ENCODE results near the gene TMEM81.

TMEM81 gene

DNA sequence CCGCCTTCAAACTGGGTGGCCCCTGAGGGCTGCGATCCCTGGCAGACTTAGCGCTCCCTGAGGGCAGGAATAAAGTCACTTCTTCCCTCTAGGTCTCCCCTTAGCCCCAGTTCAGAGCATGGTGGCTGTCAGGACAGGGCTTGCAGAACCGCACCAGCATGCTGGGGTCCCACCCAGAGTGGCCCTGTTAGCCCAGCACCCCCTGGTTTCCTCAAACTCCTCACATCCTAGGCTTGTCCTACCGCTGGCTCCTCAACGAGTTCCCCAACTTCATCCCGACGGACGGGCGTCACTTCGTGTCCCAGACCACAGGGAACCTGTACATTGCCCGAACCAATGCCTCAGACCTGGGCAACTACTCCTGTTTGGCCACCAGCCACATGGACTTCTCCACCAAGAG, 25.4 kb downstream of the TMEM81 start:
- Mint-ChIP-seq H3K9me3 (no peaks in the 10 kb centered on the region), H3K4me1 (ENCODE audit: low read depth) (no peaks in the 10 kb centered on the region), H3K27me3 (peaks cover 4% of the 10 kb centered on the region), H3K36me3 (ENCODE audit: low read depth) (no peaks in the 10 kb centered on the region), H3K4me3 (no peak overlapping the region), H3K27ac (no peak overlapping the region)
- no peak for DNase-seq

DNA sequence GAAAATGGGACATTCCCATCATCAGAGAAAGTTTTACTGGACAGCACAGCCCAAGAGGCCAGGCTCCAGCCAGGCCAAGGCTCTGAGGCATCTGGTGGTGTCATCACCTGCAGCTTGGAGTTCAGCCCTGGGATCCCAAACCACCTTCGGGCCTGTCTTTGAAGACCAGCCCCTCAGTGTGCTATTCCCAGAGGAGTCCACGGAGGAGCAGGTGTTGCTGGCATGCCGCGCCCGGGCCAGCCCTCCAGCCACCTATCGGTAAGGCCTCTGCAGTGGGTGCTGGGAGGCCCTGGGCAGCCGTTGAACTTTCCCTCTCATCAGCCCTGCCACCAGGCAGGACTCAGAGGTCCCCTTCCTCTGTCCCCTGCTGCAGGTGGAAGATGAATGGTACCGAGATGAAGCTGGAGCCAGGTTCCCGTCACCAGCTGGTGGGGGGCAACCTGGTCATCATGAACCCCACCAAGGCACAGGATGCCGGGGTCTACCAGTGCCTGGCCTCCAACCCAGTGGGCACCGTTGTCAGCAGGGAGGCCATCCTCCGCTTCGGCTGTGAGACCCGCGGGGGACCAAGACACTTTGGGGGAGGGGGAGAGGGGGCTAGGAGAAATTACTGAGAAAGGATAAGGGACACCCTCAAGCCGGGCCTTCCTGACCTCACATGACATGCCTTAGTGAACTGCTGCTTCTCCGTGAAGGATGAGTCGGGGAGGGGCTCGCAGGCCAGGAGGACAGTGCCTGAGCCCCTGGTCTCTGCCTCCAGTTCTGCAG, 26.3 kb downstream of the TMEM81 start:
- no peaks in the 10 kb centered on the region for H3K36me3 Mint-ChIP-seq (ENCODE audit: low read depth)
- H3K27me3 Mint-ChIP-seq = peaks cover 4% of the 10 kb centered on the region
- no peaks in the 10 kb centered on the region for H3K4me1 Mint-ChIP-seq (ENCODE audit: low read depth)
- H3K9me3 Mint-ChIP-seq = no peaks in the 10 kb centered on the region
- no peak for DNase-seq
- no peak overlapping the region for H3K27ac Mint-ChIP-seq
- no peak overlapping the region for H3K4me3 Mint-ChIP-seq

- Mint-ChIP-seq H3K27me3 (peaks cover 4% of the 10 kb centered on the region), H3K9me3 (no peaks in the 10 kb centered on the region), H3K36me3 (ENCODE audit: low read depth) (no peaks in the 10 kb centered on the region), H3K27ac (no peak overlapping the region), H3K4me3 (no peak overlapping the region), H3K4me1 (ENCODE audit: low read depth) (no peaks in the 10 kb centered on the region)
- no peak for DNase-seq
Observed at GRCh38 chr1:205056956-205057568, 27.2 kb downstream of the TMEM81 start.

GRCh38 chr1:205056188-205056611, 28.1 kb downstream of the TMEM81 start:
- no peaks in the 10 kb centered on the region for H3K36me3 Mint-ChIP-seq (ENCODE audit: low read depth)
- no peak overlapping the region for H3K27ac Mint-ChIP-seq
- peaks cover 4% of the 10 kb centered on the region for H3K27me3 Mint-ChIP-seq
- no peak for DNase-seq
- H3K4me1 Mint-ChIP-seq (ENCODE audit: low read depth) = no peaks in the 10 kb centered on the region
- H3K4me3 Mint-ChIP-seq = no peak overlapping the region
- no peaks in the 10 kb centered on the region for H3K9me3 Mint-ChIP-seq

DNA sequence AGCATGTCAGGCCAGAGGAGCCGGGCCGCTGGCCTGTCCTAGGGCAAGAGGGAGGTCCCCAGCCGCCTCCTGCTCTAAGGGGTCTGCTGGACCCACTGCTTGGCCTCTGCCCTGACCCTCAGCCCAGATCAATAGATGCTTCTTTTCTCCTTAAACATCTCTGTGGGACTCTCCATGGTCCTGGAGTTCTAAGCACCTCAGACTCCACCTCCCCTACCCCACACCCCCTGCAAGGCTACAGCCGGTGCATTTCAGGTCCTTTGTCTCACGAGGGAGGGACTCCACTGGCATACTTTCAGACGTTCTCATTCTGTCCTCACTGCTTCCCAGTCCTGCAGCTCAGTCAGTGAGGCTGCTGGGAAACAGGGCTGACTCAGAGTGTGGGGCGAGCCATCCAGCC, 30.2 kb downstream of the TMEM81 start:
- H3K9me3 Mint-ChIP-seq = no peaks in the 10 kb centered on the region
- H3K27ac Mint-ChIP-seq = no peak overlapping the region
- no peak for DNase-seq
- peaks cover 4% of the 10 kb centered on the region for H3K27me3 Mint-ChIP-seq
- no peaks in the 10 kb centered on the region for H3K4me1 Mint-ChIP-seq (ENCODE audit: low read depth)
- H3K4me3 Mint-ChIP-seq = no peak overlapping the region
- no peaks in the 10 kb centered on the region for H3K36me3 Mint-ChIP-seq (ENCODE audit: low read depth)

- no peak for DNase-seq
- H3K4me3 Mint-ChIP-seq = no peak overlapping the region
- H3K4me1 Mint-ChIP-seq (ENCODE audit: low read depth) = no peaks in the 10 kb centered on the region
- no peaks in the 10 kb centered on the region for H3K36me3 Mint-ChIP-seq (ENCODE audit: low read depth)
- H3K9me3 Mint-ChIP-seq = no peaks in the 10 kb centered on the region
- peaks cover 4% of the 10 kb centered on the region for H3K27me3 Mint-ChIP-seq
- H3K27ac Mint-ChIP-seq = no peak overlapping the region
Observed at GRCh38 chr1:205053296-205053695, 31.0 kb downstream of the TMEM81 start.

DNA sequence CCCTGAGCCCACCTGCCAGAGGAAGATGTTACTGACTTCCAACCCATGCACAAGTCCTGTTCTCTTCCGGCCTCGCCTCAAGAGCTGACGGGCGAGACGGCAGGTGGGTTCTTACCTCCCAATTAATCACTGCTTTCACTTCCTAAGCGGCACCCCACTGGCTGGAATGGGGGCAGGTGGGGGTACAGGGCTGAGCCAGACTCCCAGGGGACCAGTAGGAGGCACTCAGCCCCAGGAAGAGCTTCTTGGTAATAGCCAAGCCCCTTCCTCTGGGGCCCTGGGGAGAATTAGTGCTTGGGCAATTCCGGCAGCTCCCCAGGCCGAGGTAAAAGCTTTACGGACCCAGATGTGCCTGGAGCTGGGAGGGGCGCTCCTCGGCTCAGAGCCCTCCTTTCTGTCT, 31.6 kb downstream of the TMEM81 start:
- no peaks in the 10 kb centered on the region for H3K4me1 Mint-ChIP-seq (ENCODE audit: low read depth)
- no peaks in the 10 kb centered on the region for H3K36me3 Mint-ChIP-seq (ENCODE audit: low read depth)
- H3K27ac Mint-ChIP-seq = no peak overlapping the region
- peaks cover 4% of the 10 kb centered on the region for H3K27me3 Mint-ChIP-seq
- no peaks in the 10 kb centered on the region for H3K9me3 Mint-ChIP-seq
- DNase-seq = no peak
- H3K4me3 Mint-ChIP-seq = no peak overlapping the region

DNA sequence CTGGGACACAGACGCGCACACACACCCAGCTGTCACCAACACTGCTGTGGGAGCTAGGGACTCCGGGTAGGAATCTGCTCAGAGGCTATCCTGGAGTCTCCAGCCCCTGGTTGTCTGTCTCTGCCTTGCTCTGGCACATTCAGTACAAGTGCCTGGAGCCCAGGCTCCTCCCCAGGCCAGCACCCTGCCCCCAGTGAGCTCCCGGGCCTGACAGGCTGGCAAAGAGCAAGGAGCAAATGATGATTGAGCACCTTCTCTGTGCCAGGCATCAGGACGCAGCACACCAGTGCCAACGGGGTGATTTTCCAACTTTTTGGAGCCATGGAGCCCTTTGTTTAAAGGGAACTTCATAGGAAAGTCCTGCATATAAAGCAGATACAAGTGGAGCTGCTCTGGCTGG, 34.8 kb downstream of the TMEM81 start:
- H3K27me3 Mint-ChIP-seq = peaks cover 30% of the 10 kb centered on the region
- no peak overlapping the region for H3K27ac Mint-ChIP-seq
- no peak for DNase-seq
- H3K4me1 Mint-ChIP-seq (ENCODE audit: low read depth) = no peaks in the 10 kb centered on the region
- H3K4me3 Mint-ChIP-seq = no peak overlapping the region
- H3K36me3 Mint-ChIP-seq (ENCODE audit: low read depth) = no peaks in the 10 kb centered on the region
- no peaks in the 10 kb centered on the region for H3K9me3 Mint-ChIP-seq

DNA sequence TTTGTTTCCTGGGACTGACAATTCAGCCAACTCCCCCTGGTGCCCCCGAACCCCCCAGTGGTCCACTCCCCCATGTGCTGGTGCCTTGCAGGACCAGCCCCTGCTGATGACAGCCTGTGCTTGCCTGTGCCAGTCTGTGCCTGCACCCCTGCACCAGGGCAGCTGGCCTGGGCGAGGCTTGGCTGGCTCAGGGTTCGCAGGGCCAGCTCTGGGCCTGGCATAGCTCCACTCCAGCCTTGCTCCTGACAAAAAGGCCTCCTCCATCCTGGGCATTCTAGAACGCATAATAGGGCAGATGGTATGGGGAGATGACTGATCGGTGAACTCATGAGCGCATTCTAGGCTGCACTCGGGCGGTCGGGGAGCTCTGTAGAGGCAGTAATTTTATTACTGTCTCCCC, 35.9 kb downstream of the TMEM81 start:
- Mint-ChIP-seq H3K36me3 (ENCODE audit: low read depth) (no peaks in the 10 kb centered on the region), H3K4me1 (ENCODE audit: low read depth) (no peaks in the 10 kb centered on the region), H3K27me3 (peaks cover 36% of the 10 kb centered on the region), H3K4me3 (no peak overlapping the region), H3K27ac (no peak overlapping the region), H3K9me3 (no peaks in the 10 kb centered on the region)
- DNase-seq = no peak

DNA sequence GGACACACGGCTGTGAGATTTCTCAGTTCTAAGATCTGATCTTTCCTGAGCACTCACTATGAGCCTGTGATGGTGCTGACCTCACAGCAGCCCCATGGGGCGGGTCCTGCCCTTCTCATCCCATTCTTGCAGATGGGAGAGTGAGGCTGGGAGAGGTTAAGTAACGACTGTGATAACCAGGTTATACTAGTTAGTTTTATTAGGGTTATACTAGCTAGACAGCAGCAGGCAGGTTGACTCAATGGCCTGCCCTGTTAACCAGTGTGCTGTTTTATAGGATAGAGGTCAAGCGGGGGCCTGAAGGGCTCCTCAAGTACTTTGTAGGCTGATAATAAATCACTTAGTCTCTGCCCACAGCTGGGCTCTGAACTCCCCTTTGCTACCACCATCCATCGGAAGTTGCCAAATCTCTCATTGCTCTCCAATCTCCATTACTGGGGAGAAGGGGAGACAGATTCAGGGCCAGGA, 36.5 kb downstream of the TMEM81 start:
- Mint-ChIP-seq H3K27me3 (peaks cover 38% of the 10 kb centered on the region), H3K4me3 (no peak overlapping the region), H3K27ac (no peak overlapping the region), H3K36me3 (ENCODE audit: low read depth) (no peaks in the 10 kb centered on the region), H3K9me3 (no peaks in the 10 kb centered on the region), H3K4me1 (ENCODE audit: low read depth) (no peaks in the 10 kb centered on the region)
- DNase-seq = no peak

DNA sequence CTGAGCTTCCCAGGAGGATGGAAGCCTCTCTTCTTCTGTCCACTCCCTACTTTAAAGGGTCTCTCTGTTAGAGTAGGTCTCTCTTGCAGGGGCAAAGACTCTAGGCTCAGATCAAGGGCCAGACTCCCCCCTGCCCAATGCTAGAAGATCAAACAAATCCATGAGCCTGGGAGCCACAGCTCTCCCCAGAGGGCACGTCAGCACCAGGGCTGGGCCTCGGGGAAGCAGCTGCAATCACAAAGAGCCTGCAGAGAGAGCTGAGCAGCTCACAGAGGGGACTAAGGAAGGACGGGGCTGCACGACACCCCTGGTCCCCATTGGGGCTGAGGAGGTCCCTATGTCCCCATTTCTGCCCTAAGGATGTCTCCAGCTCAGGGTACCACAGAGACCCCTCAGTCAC, 37.4 kb downstream of the TMEM81 start:
- no peak for DNase-seq
- Mint-ChIP-seq H3K27ac (no peak overlapping the region), H3K9me3 (no peaks in the 10 kb centered on the region), H3K4me3 (no peak overlapping the region), H3K36me3 (ENCODE audit: low read depth) (no peaks in the 10 kb centered on the region), H3K27me3 (peaks cover 47% of the 10 kb centered on the region), H3K4me1 (ENCODE audit: low read depth) (no peaks in the 10 kb centered on the region)

- Mint-ChIP-seq H3K27me3 (peaks cover 58% of the 10 kb centered on the region), H3K36me3 (ENCODE audit: low read depth) (no peaks in the 10 kb centered on the region), H3K4me3 (no peak overlapping the region), H3K4me1 (ENCODE audit: low read depth) (no peaks in the 10 kb centered on the region), H3K27ac (no peak overlapping the region), H3K9me3 (no peaks in the 10 kb centered on the region)
- no peak for DNase-seq
Observed at GRCh38 chr1:205045146-205045545, 39.1 kb downstream of the TMEM81 start.

DNA sequence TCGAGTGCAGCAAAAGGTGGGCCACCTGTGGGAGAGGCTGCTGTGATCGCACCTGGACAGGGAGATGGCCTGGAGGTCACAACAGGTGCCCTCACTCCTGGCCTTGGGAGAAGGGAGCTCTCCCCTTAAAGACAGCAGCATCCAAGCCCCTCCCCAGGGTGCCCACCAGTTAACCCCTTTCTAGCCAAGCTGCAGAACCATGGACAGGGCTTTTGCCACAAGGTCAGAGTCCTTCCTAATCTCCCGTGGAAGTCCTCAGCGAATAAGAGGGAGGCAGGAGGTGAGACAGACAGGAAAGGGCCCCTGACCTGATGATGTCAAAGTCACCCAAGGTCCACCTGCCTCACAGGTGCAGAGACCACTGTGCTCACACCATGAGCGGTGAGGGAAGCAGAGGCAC, 39.5 kb downstream of the TMEM81 start:
- Mint-ChIP-seq H3K9me3 (no peaks in the 10 kb centered on the region), H3K36me3 (ENCODE audit: low read depth) (no peaks in the 10 kb centered on the region), H3K4me1 (ENCODE audit: low read depth) (no peaks in the 10 kb centered on the region), H3K4me3 (no peak overlapping the region), H3K27me3 (peaks cover 58% of the 10 kb centered on the region), H3K27ac (no peak overlapping the region)
- DNase-seq = no peak

DNA sequence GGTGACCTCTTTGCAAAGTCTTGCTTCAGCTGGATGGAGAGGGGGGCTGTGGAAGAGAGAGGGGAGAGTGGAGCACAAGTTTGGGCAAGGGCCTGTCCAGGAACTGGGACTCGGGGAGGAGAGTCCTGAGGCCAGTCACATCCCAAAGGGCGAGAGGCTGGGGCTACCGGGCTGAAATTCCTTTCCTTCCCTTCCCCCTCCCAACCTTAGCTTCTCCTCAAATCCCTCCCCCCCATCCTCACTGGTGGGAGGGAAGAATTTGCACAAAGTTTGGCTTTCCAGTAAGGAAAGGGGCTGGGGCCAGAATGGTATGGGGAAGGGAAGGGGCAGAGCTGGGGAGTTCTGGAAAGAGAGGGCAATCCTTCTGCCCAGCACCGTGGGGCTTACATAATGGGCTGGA, 40.4 kb downstream of the TMEM81 start:
- no peak for DNase-seq
- H3K9me3 Mint-ChIP-seq = no peaks in the 10 kb centered on the region
- H3K27me3 Mint-ChIP-seq = peaks cover 61% of the 10 kb centered on the region
- H3K4me3 Mint-ChIP-seq = no peak overlapping the region
- no peaks in the 10 kb centered on the region for H3K36me3 Mint-ChIP-seq (ENCODE audit: low read depth)
- no peaks in the 10 kb centered on the region for H3K4me1 Mint-ChIP-seq (ENCODE audit: low read depth)
- H3K27ac Mint-ChIP-seq = no peak overlapping the region

GRCh38 chr1:205042911-205043806, 41.1 kb downstream of the TMEM81 start, which contains the start of gene CNTN2:
CNTN2 (plus strand) TSS chr1:205043212; CDS start chr1:205053186, 9,974 bp downstream.
- Mint-ChIP-seq H3K27ac (no peak within 1 kb of the TSS), H3K9me3 (no peaks in the 10 kb centered on the region), H3K27me3 (peaks cover 62% of the 10 kb centered on the region), H3K4me1 (ENCODE audit: low read depth) (no peaks in the 10 kb centered on the region), H3K36me3 (ENCODE audit: low read depth) (no peaks in the 10 kb centered on the region), H3K4me3 (no peak within 1 kb of the TSS)
- no peak for DNase-seq
